ENCODE results near the gene KCNG2.

GRCh38 chr18:79940814-79941472, 143.2 kb downstream of the KCNG2 start:
- no peak for TF ChIP-seq CTCF (IDR thresholded peaks at IDR 0.05)
- no peak for TF ChIP-seq EZH2 (IDR thresholded peaks at IDR 0.05; ENCODE audit: borderline replicate concordance, insufficient read depth, low read depth, low read length, poor library complexity, severe bottlenecking)
